K562 (cell line): ENCODE data around the gene E2F3. TPM values are rescaled to one million over a fixed set of nuclear protein-coding genes. Genes with fewer than 3 reads are reported as not detected.

Experiments
- ARNT ChIP-seq, 2 experiments: fragments of 450-650 bp; IDR thresholded peaks; 2 replicates each; pipeline ENCODE4 v1.6.1; 2016; ENCODE audit warnings: mild to moderate bottlenecking in 1 of 2
- BHLHE40 ChIP-seq: IDR thresholded peaks from 2 replicates; pipeline ENCODE4 v1.6.1; 2011; ENCODE audit warnings: low read length, improper control_type of control experiment
- CAMTA2 ChIP-seq: fragments of 250-450 bp; sonication (Bioruptor Pico); conservative IDR thresholded peaks from 2 replicates; pipeline ENCODE4 v1.5.1; 2022
- CXXC5 ChIP-seq: fragments of 250-450 bp; sonication (Bioruptor Pico); IDR thresholded peaks from 2 replicates; pipeline ENCODE4 v1.8.0; 2022; ENCODE audit warnings: inconsistent platforms, mild to moderate bottlenecking, moderate library complexity
- GABPA ChIP-seq: fragments of 200-800 bp; sonication (Bioruptor generic); conservative IDR thresholded peaks from 2 replicates; pipeline ENCODE4 v1.6.1; 2016; ENCODE audit warnings: low read depth, missing genetic modification characterization, missing compliant biosample characterization
- MBD2 ChIP-seq: sonication (generic); IDR thresholded peaks from 2 replicates; pipeline ENCODE4 v1.6.1; 2016; ENCODE audit warnings: low read depth, borderline replicate concordance
- MYC ChIP-seq, 2 experiments: fragments of 250-450 bp in 1 of 2; sonication (Bioruptor Pico) in 1 of 2; IDR thresholded peaks; 2 replicates each; pipeline versions ENCODE4 v1.5.1 to v1.6.1; 2012 to 2021; ENCODE audit warnings: low read depth in 2 of 2, borderline replicate concordance in 1 of 2, improper control_type of control experiment in 1 of 2, low read length in 1 of 2, mild to moderate bottlenecking in 1 of 2, moderate library complexity in 1 of 2
- PHF20 ChIP-seq: fragments of 450-650 bp; IDR thresholded peaks from 2 replicates; pipeline ENCODE4 v1.6.1; 2018; ENCODE audit not compliant: partially characterized antibody
- POLR3G ChIP-seq: IDR thresholded peaks from 2 replicates; pipeline ENCODE4 v1.6.1; 2011; ENCODE audit not compliant: insufficient read length, insufficient replicate concordance; ENCODE audit errors: extremely low read depth
- ZNF184 ChIP-seq: sonication (generic); formaldehyde crosslinking; IDR thresholded peaks from 2 replicates; pipeline ENCODE4 v1.5.0; 2020; ENCODE audit warnings: missing genetic modification reagents
- ZNF224 ChIP-seq: sonication (generic); formaldehyde crosslinking; IDR thresholded peaks from 2 replicates; pipeline ENCODE4 v1.8.0; 2022; ENCODE audit warnings: mild to moderate bottlenecking, missing genetic modification reagents
- ZNF41 ChIP-seq: fragments of 250-450 bp; sonication (Bioruptor Pico); conservative IDR thresholded peaks from 2 replicates; pipeline ENCODE4 v1.4.0; 2020; ENCODE audit warnings: mild to moderate bottlenecking
- polyA plus RNA-seq, 8 experiments: library from polyadenylated mRNA; depleted of rRNA in 4 of 8; stranded (reverse) in 5 of 8; unstranded in 3 of 8; fragments of >200 nt; fragmentation: Nextera tagmentation in 2 of 8; fragmentation: Illumina TruSeq in 1 of 8; extraction: Ambion mirVana in 2 of 8; extraction: Trizol in 1 of 8; gene quantifications; 2 replicates each; pipeline versions ENCODE4 v1.2.1 to v1.2.3, GENCODE V29; 2011 to 2014; ENCODE audit warnings: inconsistent platforms in 1 of 8, missing spikeins in 1 of 8
- total RNA-seq, 7 experiments: library from RNA; depleted of rRNA in 6 of 7; stranded (reverse); fragments of >200 nt in 6 of 7; fragmentation: Illumina TruSeq in 2 of 7; extraction: Trizol in 2 of 7; gene quantifications; 2 replicates each; pipeline versions ENCODE4 v1.2.1 to v1.2.3, GENCODE V29; 2011 to 2021; ENCODE audit warnings: low replicate concordance in 1 of 7
- TF ChIP-seq, protein P1 (sequence below), 2 experiments: IDR thresholded peaks; 2 replicates each; pipeline ENCODE4 v1.6.1; 2011; ENCODE audit warnings: borderline replicate concordance in 1 of 2, control low read depth in 1 of 2, low read depth in 1 of 2, low read length in 1 of 2, mild to moderate bottlenecking in 1 of 2, mixed read lengths in 1 of 2, moderate library complexity in 1 of 2; ENCODE audit not compliant: insufficient read depth in 1 of 2, insufficient read length in 1 of 2, poor library complexity in 1 of 2, severe bottlenecking in 1 of 2; ENCODE audit errors: extremely low read depth in 1 of 2
- TF ChIP-seq, protein P2 (sequence below): sonication (generic); formaldehyde crosslinking; IDR thresholded peaks from 2 replicates; pipeline ENCODE4 v1.8.1; 2023; ENCODE audit warnings: mild to moderate bottlenecking, missing genetic modification reagents
- TF ChIP-seq, protein P3 (sequence below): fragments of 450-650 bp; IDR thresholded peaks from 2 replicates; pipeline ENCODE4 v1.6.1; 2018; ENCODE audit not compliant: partially characterized antibody
- TF ChIP-seq, protein P4 (sequence below): sonication (generic); formaldehyde crosslinking; IDR thresholded peaks from 2 replicates; pipeline ENCODE4 v1.8.0; 2023; ENCODE audit warnings: mild to moderate bottlenecking, missing genetic modification reagents

The E2F3 gene
- total and polyA plus RNA-seq, 9 of the 15 experiments (the other 6 are each of a cell fraction or from before 2014, with no cell fraction given): 11.1 to 44.7 (median 27.2) TPM

DNA sequence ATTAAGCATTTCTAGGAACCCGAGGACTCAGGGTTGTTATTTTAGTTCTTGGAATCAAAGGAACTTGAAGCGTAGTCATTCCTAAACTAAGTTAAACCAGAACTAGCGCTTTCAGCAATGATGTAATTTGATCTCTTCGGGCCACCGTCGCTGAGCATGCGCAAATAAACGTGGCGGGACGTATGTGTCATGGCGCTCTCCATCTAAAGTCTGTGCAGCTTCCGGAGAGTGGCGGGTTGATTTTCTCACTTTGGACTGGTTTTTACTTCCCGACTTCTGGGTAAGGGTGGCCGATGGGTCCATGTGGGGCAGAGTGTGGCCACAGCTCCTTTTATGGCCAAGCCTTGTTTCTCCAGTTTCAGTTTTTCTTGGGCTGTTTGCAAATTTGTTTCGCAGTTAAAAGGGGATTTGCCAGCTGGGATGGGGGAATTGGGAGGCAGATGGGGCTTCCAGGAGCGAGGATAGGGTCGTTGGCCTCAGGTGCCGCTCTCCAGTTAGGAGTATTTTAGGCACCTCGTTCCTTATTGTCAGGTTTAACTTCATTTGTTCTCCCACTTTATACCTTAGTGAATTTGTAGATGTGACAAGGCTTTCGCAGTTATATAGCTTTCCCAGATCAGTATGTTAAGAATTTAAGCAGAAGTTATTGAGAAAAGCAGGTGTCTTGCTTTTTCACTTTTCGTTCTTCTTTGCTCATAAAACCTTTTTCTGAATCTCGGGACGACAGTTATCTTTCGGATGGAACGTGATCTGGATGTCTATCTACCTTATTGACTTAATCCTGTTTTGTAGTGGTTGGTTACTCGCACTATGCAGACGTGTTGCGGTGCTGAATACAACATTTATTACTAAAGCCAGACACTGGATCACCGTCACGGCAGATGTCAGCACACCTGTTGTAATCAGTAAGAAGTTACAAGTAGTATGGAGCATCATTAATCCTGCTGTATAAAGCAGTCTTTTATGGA, 132.9 kb downstream of the E2F3 start, which contains the start of gene CDKAL1 (continued):
- TF ChIP-seq, protein P1, sequence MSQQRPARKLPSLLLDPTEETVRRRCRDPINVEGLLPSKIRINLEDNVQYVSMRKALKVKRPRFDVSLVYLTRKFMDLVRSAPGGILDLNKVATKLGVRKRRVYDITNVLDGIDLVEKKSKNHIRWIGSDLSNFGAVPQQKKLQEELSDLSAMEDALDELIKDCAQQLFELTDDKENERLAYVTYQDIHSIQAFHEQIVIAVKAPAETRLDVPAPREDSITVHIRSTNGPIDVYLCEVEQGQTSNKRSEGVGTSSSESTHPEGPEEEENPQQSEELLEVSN (IDR thresholded peaks at IDR 0.05; ENCODE audit: borderline replicate concordance in 1 of 2, extremely low read depth in 1 of 2, insufficient read depth in 1 of 2, insufficient read length in 1 of 2, low read depth in 1 of 2, low read length in 1 of 2, poor library complexity in 1 of 2, severe bottlenecking in 1 of 2): peak; percentile 18 to 70
- peak; percentile 74; the same call in 1 of the 2 replicates for TF ChIP-seq MYC (IDR thresholded peaks at IDR 0.05; ENCODE audit: low read depth, low read length)
- no peak for TF ChIP-seq MYC (CRISPR knock-in tag; IDR thresholded peaks at IDR 0.05; ENCODE audit: borderline replicate concordance, low read depth)
- TF ChIP-seq, protein P2, sequence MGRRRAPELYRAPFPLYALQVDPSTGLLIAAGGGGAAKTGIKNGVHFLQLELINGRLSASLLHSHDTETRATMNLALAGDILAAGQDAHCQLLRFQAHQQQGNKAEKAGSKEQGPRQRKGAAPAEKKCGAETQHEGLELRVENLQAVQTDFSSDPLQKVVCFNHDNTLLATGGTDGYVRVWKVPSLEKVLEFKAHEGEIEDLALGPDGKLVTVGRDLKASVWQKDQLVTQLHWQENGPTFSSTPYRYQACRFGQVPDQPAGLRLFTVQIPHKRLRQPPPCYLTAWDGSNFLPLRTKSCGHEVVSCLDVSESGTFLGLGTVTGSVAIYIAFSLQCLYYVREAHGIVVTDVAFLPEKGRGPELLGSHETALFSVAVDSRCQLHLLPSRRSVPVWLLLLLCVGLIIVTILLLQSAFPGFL (CRISPR knock-in tag): no peak
- TF ChIP-seq ZNF224 (CRISPR knock-in tag): no peak
- 0 out of 2 replicates have a peak, but pooled peaks have one; percentile 40 for TF ChIP-seq MBD2
- TF ChIP-seq, protein P3, sequence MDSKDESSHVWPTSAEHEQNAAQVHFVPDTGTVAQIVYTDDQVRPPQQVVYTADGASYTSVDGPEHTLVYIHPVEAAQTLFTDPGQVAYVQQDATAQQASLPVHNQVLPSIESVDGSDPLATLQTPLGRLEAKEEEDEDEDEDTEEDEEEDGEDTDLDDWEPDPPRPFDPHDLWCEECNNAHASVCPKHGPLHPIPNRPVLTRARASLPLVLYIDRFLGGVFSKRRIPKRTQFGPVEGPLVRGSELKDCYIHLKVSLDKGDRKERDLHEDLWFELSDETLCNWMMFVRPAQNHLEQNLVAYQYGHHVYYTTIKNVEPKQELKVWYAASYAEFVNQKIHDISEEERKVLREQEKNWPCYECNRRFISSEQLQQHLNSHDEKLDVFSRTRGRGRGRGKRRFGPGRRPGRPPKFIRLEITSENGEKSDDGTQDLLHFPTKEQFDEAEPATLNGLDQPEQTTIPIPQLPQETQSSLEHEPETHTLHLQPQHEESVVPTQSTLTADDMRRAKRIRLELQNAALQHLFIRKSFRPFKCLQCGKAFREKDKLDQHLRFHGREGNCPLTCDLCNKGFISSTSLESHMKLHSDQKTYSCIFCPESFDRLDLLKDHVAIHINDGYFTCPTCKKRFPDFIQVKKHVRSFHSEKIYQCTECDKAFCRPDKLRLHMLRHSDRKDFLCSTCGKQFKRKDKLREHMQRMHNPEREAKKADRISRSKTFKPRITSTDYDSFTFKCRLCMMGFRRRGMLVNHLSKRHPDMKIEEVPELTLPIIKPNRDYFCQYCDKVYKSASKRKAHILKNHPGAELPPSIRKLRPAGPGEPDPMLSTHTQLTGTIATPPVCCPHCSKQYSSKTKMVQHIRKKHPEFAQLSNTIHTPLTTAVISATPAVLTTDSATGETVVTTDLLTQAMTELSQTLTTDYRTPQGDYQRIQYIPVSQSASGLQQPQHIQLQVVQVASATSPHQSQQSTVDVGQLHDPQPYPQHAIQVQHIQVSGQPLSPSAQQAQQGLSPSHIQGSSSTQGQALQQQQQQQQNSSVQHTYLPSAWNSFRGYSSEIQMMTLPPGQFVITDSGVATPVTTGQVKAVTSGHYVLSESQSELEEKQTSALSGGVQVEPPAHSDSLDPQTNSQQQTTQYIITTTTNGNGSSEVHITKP: no peak
- TF ChIP-seq CXXC5 (CRISPR knock-in tag): peak; percentile 82
- peak in 1 of 2 experiments; percentile 12; a peak in 1 of 4 replicates for TF ChIP-seq ARNT (IDR thresholded peaks at IDR 0.05)
- peak; percentile 56; the same call in 1 of the 2 replicates for TF ChIP-seq BHLHE40
- no peak for TF ChIP-seq POLR3G
- TF ChIP-seq GABPA (tag): peak; percentile 62
- TF ChIP-seq PHF20: peak; percentile 96
- no peak for TF ChIP-seq CAMTA2 (CRISPR knock-in tag)
- TF ChIP-seq, protein P4, sequence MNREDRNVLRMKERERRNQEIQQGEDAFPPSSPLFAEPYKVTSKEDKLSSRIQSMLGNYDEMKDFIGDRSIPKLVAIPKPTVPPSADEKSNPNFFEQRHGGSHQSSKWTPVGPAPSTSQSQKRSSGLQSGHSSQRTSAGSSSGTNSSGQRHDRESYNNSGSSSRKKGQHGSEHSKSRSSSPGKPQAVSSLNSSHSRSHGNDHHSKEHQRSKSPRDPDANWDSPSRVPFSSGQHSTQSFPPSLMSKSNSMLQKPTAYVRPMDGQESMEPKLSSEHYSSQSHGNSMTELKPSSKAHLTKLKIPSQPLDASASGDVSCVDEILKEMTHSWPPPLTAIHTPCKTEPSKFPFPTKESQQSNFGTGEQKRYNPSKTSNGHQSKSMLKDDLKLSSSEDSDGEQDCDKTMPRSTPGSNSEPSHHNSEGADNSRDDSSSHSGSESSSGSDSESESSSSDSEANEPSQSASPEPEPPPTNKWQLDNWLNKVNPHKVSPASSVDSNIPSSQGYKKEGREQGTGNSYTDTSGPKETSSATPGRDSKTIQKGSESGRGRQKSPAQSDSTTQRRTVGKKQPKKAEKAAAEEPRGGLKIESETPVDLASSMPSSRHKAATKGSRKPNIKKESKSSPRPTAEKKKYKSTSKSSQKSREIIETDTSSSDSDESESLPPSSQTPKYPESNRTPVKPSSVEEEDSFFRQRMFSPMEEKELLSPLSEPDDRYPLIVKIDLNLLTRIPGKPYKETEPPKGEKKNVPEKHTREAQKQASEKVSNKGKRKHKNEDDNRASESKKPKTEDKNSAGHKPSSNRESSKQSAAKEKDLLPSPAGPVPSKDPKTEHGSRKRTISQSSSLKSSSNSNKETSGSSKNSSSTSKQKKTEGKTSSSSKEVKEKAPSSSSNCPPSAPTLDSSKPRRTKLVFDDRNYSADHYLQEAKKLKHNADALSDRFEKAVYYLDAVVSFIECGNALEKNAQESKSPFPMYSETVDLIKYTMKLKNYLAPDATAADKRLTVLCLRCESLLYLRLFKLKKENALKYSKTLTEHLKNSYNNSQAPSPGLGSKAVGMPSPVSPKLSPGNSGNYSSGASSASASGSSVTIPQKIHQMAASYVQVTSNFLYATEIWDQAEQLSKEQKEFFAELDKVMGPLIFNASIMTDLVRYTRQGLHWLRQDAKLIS (CRISPR knock-in tag): no peak
- TF ChIP-seq ZNF41 (CRISPR knock-in tag): no peak
- no peak for TF ChIP-seq ZNF184 (CRISPR knock-in tag)
